A549 treated with Hydrocortisone at 1 μM for 4 hours (cell line): ENCODE results near the gene PTPN2. TPM values are rescaled to one million over a fixed set of nuclear protein-coding genes. Genes with fewer than 3 reads are reported as not detected.

Experiments used
- total RNA-seq: library from RNA; stranded (reverse); fragments of 200-300 nt; extraction: Qiagen RNA extraction; gene quantifications from 5 replicates; pipeline ENCODE4 v1.2.3, GENCODE V29; 2022

The PTPN2 gene
- 17.7 to 19.6 TPM (median 18.2 TPM) in 5 replicates for total RNA-seq

DNA sequence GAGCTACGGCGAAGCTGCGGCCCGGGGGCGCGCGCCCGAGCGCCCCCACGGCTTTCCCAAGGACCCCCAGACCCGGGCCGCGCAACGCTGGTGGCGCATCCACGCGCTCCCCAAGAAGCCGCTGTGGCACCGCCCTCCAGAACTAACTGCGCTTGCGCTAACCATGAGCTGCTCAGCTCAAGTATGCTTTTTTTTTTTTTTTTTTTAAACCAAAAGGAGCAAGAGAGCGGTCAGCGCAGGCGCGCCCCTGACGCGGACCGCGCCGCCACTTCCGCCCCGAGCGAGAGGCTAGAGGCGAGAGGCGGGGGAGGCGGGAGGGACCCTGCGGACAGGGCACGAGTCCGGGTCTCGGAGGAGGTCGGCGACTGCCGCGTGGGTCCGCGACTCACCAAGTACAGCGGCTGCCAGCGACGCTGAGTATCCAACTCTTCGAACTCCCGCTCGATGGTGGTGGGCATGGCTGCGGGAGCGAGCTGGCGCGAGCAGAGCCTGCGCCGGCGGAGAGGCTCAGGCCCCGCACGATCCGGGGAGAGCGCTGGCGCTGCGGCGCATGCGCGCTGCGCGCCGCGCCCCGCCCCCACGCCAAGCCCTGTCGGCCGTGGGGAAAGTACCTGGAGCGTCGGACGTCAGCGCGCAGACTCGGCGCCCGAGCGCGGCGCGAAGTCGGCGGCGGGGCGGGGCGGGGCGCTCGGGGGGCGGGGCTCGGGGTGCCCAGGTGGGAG lies at the start of gene PTPN2:
Gene PTPN2 (minus strand): TSS at position 554 of the 722 bp plus-strand sequence. CDS start 96 bp downstream, at position 458.

Other genes starting within 250 kb of the PTPN2 start
- gene SPIRE1, start 226.1 kb downstream of the PTPN2 start, total RNA-seq = 12.7 to 21.2 TPM (median 16.0 TPM) in 5 replicates
- 5.1 to 6.7 TPM (median 6.4 TPM) in 5 replicates for gene CEP76, start 181.5 kb downstream of the PTPN2 start, total RNA-seq
- 59.6 to 72.9 TPM (median 69.2 TPM) in 5 replicates for gene PSMG2, start 181.2 kb downstream of the PTPN2 start, total RNA-seq
- 24.1 to 29.5 TPM (median 26.1 TPM) in 5 replicates for gene SEH1L, start 63.8 kb upstream of the PTPN2 start, total RNA-seq
- 7.4 to 10.2 TPM (median 8.0 TPM) in 5 replicates for gene CEP192, start 107.1 kb upstream of the PTPN2 start, total RNA-seq